Activated B cell treated with CpG ODN at 0.5 μM for 24 hours (primary cell): ENCODE results near the gene RPS2. TPM values are rescaled to one million over a fixed set of nuclear protein-coding genes. Genes with fewer than 3 reads are reported as not detected.

Source experiments
- ATAC-seq: fragments of 200-7000 bp; cut with Tn5 transposase; one replicate; pipeline ENCODE4 v1.10.0; 2021; ENCODE audit warnings: low read depth, mild to moderate bottlenecking, moderate library complexity
- CTCF ChIA-PET: fragments of 350-600 bp; sonication (Branson Sonifier 250); formaldehyde crosslinking; loops from one replicate; lab custom pipeline; 2021; ENCODE audit warnings: antibody characterized with exemption; lab: Charles Lee
- POLR2A ChIA-PET: fragments of 350-600 bp; sonication (Branson Sonifier 250); formaldehyde crosslinking; loops from one replicate; lab custom pipeline; 2021; ENCODE audit warnings: antibody characterized with exemption; lab: Charles Lee
- DNase-seq: peaks from one replicate; pipeline ENCODE4 v3.0.0; 2022
- H3K27ac Mint-ChIP-seq: one replicate; pipeline ENCODE4 v1.8.0; 2020; ENCODE audit warnings: mixed read lengths
- H3K27me3 Mint-ChIP-seq: one replicate; pipeline ENCODE4 v1.8.0; 2021; ENCODE audit warnings: mixed read lengths
- H3K36me3 Mint-ChIP-seq: one replicate; pipeline ENCODE4 v1.8.0; 2021; ENCODE audit warnings: low read depth, mixed read lengths
- H3K4me1 Mint-ChIP-seq: one replicate; pipeline ENCODE4 v1.8.0; 2021; ENCODE audit warnings: mixed read lengths
- H3K4me3 Mint-ChIP-seq: one replicate; pipeline ENCODE4 v1.8.0; 2020; ENCODE audit warnings: mild to moderate bottlenecking, mixed read lengths
- H3K9me3 Mint-ChIP-seq: one replicate; pipeline ENCODE4 v1.8.0; 2020; ENCODE audit warnings: mixed read lengths
- intact Hi-C: fragments of 100-400 bp; cut with micrococcal nuclease; formaldehyde crosslinking; loops from one replicate; pipeline ENCODE4 v1.15.1; 2024
- total RNA-seq: library from RNA; stranded (reverse); gene quantifications from 2 replicates; pipeline ENCODE4 v1.2.3, GENCODE V29; 2022
- TF ChIP-seq, protein P1 (sequence below): fragments of 200-600 bp; IDR thresholded peaks from one replicate; pipeline ENCODE4 v1.8.0; 2022; ENCODE audit warnings: antibody characterized with exemption, mild to moderate bottlenecking

The RPS2 gene
- total RNA-seq, 1 donor from 2014 or later, result 5,116 TPM

DNA sequence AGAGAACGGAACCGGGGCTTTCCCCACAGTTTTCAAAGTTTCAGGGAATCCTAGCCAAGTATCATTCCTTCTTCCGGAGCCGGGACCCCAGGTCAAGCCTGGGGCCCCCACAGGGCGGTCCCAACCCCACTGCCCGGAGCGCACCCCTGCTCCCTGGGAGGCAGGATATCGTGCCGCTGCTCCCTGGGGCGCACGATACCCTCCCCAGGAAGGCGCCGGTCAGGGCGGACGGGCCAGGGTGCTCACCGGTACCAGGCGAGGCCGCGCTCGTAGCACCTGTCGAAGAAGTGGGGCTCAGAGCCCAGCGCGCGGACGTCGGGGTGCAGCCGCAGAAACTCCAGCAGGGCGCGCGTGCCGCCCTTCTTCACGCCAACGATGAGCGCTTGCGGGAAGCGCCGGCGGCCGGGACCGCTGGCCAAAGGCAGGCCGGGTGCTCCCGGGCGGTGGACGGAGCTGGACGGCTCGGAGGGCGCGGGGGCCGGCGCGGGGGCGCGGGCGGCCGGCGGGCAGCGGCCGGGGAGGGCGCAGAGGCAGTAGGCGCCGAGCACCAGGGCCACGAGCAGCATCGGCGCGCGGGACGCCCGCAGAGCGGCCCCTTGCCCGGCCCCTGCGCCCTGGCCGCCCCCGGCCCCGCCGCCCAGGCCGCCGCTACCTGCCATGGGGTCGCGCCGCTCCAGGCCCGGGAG is 46.8 kb downstream of the RPS2 start:
- intact Hi-C loops, result no loop called here
- no peak overlapping the region for H3K27ac Mint-ChIP-seq
- H3K9me3 Mint-ChIP-seq, result no peaks in the 10 kb centered on the region
- ChIA-PET CTCF (no interaction called here), POLR2A (no interaction called here)
- H3K4me3 Mint-ChIP-seq, result no peak overlapping the region
- ATAC-seq (no peak), DNase-seq (no peak)
- peaks cover 39% of the 10 kb centered on the region for H3K27me3 Mint-ChIP-seq
- H3K36me3 Mint-ChIP-seq, result no peaks in the 10 kb centered on the region
- peaks cover 5% of the 10 kb centered on the region for H3K4me1 Mint-ChIP-seq
- TF ChIP-seq, protein P1, sequence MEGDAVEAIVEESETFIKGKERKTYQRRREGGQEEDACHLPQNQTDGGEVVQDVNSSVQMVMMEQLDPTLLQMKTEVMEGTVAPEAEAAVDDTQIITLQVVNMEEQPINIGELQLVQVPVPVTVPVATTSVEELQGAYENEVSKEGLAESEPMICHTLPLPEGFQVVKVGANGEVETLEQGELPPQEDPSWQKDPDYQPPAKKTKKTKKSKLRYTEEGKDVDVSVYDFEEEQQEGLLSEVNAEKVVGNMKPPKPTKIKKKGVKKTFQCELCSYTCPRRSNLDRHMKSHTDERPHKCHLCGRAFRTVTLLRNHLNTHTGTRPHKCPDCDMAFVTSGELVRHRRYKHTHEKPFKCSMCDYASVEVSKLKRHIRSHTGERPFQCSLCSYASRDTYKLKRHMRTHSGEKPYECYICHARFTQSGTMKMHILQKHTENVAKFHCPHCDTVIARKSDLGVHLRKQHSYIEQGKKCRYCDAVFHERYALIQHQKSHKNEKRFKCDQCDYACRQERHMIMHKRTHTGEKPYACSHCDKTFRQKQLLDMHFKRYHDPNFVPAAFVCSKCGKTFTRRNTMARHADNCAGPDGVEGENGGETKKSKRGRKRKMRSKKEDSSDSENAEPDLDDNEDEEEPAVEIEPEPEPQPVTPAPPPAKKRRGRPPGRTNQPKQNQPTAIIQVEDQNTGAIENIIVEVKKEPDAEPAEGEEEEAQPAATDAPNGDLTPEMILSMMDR, result no peak

DNA sequence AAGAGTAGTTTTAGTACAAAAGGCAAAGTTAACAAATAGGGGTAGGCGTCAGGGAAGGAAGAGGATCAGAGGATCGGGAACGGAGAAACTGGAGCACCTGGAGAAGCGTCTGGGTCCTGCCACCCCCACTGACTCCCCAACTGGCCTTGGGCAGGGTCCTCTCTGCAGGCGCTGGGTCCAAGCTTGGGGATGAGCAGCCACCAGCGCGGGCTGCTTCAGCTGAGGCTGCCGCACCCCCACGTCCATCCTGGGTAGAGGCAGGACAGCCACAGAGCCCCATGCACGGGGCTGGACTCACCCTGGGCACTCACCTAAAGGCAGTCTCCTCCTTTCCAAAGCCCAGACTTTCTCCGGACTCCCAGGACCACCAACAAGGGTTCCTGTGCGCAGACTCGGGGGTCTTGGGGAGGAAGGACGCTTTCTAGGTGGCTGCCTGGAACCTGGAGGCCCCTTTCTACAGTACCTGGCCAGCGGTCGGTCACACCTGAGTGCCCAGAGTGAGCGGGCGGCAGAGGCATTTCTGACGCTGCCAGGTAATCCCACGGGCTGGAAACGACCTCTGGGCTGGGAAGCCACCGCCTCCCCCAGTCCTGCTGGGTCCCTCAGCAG is 47.5 kb downstream of the RPS2 start:
- no peaks in the 10 kb centered on the region for H3K9me3 Mint-ChIP-seq
- intact Hi-C loops, result no loop called here
- no peak overlapping the region for H3K27ac Mint-ChIP-seq
- peaks cover 5% of the 10 kb centered on the region for H3K4me1 Mint-ChIP-seq
- TF ChIP-seq, protein P1, result no peak
- ChIA-PET POLR2A (no interaction called here), CTCF (no interaction called here)
- H3K36me3 Mint-ChIP-seq, result no peaks in the 10 kb centered on the region
- no peak overlapping the region for H3K4me3 Mint-ChIP-seq
- DNase-seq (no peak), ATAC-seq (no peak)
- H3K27me3 Mint-ChIP-seq, result peaks cover 34% of the 10 kb centered on the region

DNA sequence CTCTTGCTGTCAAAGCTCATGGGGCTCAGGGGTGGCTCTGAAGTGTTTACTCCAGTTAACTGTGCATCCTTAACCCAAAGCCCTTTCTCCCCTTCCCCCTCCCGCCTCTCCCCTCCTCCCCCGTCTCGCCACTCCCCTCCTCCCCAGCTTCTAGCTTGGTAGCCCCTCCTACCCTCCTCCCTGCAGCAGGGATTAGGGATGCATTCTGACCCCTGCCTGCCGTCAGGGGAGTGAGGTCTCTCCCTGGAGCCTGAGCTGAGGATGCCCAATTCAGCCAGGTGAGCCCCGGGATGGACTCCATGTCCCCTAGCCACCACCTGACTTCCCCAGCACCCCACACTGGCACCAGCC is 48.0 kb downstream of the RPS2 start:
- peaks cover 5% of the 10 kb centered on the region for H3K4me1 Mint-ChIP-seq
- H3K27ac Mint-ChIP-seq, result no peak overlapping the region
- H3K9me3 Mint-ChIP-seq, result no peaks in the 10 kb centered on the region
- POLR2A ChIA-PET, result no interaction called here
- DNase-seq, result no peak
- H3K27me3 Mint-ChIP-seq, result peaks cover 34% of the 10 kb centered on the region
- intact Hi-C loops, result no loop called here
- CTCF ChIA-PET, result no interaction called here
- no peaks in the 10 kb centered on the region for H3K36me3 Mint-ChIP-seq
- no peak for ATAC-seq
- TF ChIP-seq, protein P1, result no peak
- no peak overlapping the region for H3K4me3 Mint-ChIP-seq

DNA sequence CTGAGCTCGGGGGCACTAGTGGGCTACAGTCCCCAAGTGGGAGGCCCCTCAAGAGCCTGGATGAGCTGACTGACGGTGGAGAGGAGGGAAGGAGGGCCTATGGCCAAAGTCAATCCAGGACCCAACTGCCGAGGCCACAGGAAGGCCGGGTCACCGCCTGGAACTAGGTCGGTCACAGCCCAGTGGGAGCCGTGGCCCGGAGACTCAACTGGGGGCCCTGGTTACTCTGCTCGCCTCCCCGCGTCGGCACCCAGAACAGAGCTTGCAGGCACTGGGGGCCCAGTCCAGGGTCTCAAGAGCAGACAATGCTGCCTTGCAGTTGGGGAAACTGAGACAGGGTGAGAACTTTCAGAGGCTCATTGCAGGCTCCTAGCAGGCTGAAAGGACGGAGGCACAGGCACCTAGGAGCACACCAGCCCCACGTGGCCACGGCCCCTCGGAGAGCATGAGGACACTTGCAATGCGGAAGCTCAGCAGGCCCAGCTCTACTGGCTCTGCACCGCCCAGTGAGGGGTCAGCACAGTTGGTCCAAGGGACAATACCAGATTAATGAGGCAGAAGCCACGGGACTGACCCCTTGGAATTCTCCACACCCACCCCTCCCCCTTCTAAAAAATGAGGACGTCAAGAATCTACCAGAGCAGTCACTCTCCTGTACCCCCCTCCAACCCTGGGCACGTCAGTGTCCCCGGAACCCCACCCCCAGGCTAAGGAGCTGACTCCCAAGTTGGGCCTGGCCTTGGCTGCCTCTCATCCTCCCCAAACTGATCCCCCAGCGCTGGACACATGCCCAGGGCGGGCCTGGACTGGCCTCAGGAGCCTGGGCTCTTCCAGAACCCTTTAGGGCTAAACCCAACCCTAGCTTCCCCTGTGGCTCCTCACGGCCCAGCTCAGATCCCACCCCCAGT is 48.6 kb downstream of the RPS2 start:
- H3K4me3 Mint-ChIP-seq, result no peak overlapping the region
- no peaks in the 10 kb centered on the region for H3K36me3 Mint-ChIP-seq
- H3K9me3 Mint-ChIP-seq, result no peaks in the 10 kb centered on the region
- ChIA-PET CTCF (no interaction called here), POLR2A (no interaction called here)
- H3K27me3 Mint-ChIP-seq, result peaks cover 30% of the 10 kb centered on the region
- intact Hi-C loops, result no loop called here
- ATAC-seq (no peak), DNase-seq (no peak)
- TF ChIP-seq, protein P1, result no peak
- peaks cover 2% of the 10 kb centered on the region for H3K4me1 Mint-ChIP-seq
- H3K27ac Mint-ChIP-seq, result no peak overlapping the region

DNA sequence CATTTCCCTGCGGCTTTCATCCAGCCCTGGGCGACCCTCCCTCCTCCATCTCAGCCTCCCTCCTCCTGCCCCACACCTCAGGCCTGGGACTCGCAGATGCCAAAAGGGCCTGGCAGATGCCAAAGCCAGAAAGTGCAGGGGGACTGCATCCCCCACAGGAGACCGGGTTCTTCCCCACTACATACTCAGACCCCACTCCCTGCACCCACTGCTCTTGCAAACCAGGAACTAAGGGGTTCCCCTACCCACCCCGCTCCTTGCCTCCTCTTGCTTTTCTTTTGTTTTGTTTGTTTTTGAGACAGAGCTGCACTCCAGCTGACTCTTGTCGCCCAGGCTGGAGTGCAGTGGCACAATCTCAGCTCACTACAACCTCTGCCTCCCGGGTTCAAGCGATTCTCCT is 49.6 kb downstream of the RPS2 start:
- no peak for ATAC-seq
- no peak overlapping the region for H3K27ac Mint-ChIP-seq
- TF ChIP-seq, protein P1, result no peak
- no peak overlapping the region for H3K4me3 Mint-ChIP-seq
- ChIA-PET CTCF (no interaction called here), POLR2A (no interaction called here)
- no peaks in the 10 kb centered on the region for H3K9me3 Mint-ChIP-seq
- no peaks in the 10 kb centered on the region for H3K36me3 Mint-ChIP-seq
- peaks cover 22% of the 10 kb centered on the region for H3K27me3 Mint-ChIP-seq
- no peaks in the 10 kb centered on the region for H3K4me1 Mint-ChIP-seq
- intact Hi-C loops, result no loop called here
- DNase-seq, result no peak
